ENCODE data around the gene PCDH9.

DNA sequence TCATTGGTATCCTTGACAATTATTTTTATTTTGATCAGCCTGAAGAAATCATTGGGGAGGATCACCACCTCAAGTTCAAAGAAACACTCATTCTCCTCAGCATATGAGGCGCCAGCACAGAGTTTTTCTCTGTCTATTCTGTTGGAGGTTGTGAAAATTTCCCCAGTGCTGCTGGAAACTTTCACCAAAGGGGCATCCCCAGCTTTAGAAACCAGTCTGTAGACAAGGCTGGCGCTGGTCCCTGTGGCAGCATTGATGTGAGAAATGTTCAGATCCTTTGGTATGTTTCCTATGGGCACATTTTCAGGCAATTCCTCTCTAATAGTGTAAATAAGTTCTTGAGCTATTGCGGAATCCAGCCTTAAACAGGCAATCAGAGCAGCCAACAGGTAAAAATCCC, 2.1 kb downstream of the PCDH9 start:
- TF ChIP-seq, protein P1, sequence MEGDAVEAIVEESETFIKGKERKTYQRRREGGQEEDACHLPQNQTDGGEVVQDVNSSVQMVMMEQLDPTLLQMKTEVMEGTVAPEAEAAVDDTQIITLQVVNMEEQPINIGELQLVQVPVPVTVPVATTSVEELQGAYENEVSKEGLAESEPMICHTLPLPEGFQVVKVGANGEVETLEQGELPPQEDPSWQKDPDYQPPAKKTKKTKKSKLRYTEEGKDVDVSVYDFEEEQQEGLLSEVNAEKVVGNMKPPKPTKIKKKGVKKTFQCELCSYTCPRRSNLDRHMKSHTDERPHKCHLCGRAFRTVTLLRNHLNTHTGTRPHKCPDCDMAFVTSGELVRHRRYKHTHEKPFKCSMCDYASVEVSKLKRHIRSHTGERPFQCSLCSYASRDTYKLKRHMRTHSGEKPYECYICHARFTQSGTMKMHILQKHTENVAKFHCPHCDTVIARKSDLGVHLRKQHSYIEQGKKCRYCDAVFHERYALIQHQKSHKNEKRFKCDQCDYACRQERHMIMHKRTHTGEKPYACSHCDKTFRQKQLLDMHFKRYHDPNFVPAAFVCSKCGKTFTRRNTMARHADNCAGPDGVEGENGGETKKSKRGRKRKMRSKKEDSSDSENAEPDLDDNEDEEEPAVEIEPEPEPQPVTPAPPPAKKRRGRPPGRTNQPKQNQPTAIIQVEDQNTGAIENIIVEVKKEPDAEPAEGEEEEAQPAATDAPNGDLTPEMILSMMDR (IDR thresholded peaks at IDR 0.05) = no peak
- TF ChIP-seq POLR2AphosphoS5 (IDR thresholded peaks at IDR 0.05; ENCODE audit: low read depth, low read length) (no peak), RFX5 (IDR thresholded peaks at IDR 0.05; ENCODE audit: low read length) (no peak), FOXM1 (IDR thresholded peaks at IDR 0.05; ENCODE audit: low read depth) (no peak), EZH2phosphoT487 (IDR thresholded peaks at IDR 0.05; ENCODE audit: borderline replicate concordance, low read depth) (no peak), NFIC (IDR thresholded peaks at IDR 0.05; ENCODE audit: borderline replicate concordance) (no peak), RAD21 (IDR thresholded peaks at IDR 0.05; ENCODE audit: low read length) (no peak), YY1 (IDR thresholded peaks at IDR 0.05; ENCODE audit: low read depth) (no peak), CHD2 (IDR thresholded peaks at IDR 0.05; ENCODE audit: low read length, partially characterized antibody) (no peak)

Data from SK-N-SH (cell line).